Heart left ventricle (tissue), 13 donors: ENCODE measurements around the gene TALDO1.
"Not testable (repeated sequence)": the region's sequence is repeated elsewhere in the genome, so short reads cannot be mapped to it uniquely, and the experiment has no call there.

Experiments
- POLR2A ChIP-seq, 2 donors: fragments of 450-650 bp; IDR thresholded peaks; one replicate each; pipeline ENCODE4 v1.6.1; 2017; ENCODE audit warnings: antibody characterized with exemption in 2 of 2, mild to moderate bottlenecking in 2 of 2, moderate library complexity in 2 of 2
- TF ChIP-seq, protein P1 (sequence below), 12 donors: fragments of 200-600 bp; sonication (generic) in 4 of 12; IDR thresholded peaks; one replicate each; pipeline versions ENCODE4 v1.5.0 to v1.8.0; 2018 to 2022; ENCODE audit warnings: antibody characterized with exemption in 12 of 12, mild to moderate bottlenecking in 5 of 12
- donor health status: ischemic (EF 13 %, LVEDD 7.1; RV severe dilation, severe dysfunction).
- donor health status: DM: no; HTN: yes; CAD: no.
- donor health status: DM: no; HTN: no; CAD: no.
- donor health status: ischemic (EF 25% LVEDD 6.9; RV normal size, moderate dysfunction).
- donor health status: ischemic (EF 25% LVEDD 5.7; RV mildly dilated, moderate dysfunction).
- donor health status: ischemic (EF 35%, LVEDD 5.7; RV mildly dilated, moderate dysfunction).
- donor health status: nonischemic (EF 11% LVEDD 7.7; RV severe dilation, severe dysfunction).
- donor health status: DM: yes; HTN: yes; CAD: no.
- donor health status: PGD.
- donor health status: ischemic (EF 29% LVEDD 5.4; RV normal size, mild dysfunction).
- donor health status: nonischemic (EF 23%, LVEDD 6.1; RV moderate dilation, normal function).

DNA sequence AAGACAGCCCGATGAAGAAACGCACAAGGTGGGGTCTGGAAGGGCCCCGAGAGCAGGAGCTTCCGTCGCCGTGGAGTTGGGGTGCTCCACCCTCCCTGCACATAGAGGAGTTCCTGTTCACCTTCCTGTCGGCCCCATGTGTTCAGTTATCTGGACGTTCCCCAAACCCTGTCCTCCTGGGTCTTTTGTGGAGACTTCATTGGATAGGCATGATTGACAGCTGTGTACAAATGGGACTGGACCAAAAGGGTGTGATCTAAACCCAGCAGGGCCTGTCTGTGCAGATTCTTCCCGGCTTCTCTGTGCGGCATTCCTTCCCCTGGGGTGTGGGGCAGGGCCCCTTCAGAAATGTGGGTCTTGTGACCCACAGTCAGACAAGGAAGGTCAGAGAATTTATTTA is 9.4 kb upstream of the TALDO1 start:
- TF ChIP-seq, protein P1, sequence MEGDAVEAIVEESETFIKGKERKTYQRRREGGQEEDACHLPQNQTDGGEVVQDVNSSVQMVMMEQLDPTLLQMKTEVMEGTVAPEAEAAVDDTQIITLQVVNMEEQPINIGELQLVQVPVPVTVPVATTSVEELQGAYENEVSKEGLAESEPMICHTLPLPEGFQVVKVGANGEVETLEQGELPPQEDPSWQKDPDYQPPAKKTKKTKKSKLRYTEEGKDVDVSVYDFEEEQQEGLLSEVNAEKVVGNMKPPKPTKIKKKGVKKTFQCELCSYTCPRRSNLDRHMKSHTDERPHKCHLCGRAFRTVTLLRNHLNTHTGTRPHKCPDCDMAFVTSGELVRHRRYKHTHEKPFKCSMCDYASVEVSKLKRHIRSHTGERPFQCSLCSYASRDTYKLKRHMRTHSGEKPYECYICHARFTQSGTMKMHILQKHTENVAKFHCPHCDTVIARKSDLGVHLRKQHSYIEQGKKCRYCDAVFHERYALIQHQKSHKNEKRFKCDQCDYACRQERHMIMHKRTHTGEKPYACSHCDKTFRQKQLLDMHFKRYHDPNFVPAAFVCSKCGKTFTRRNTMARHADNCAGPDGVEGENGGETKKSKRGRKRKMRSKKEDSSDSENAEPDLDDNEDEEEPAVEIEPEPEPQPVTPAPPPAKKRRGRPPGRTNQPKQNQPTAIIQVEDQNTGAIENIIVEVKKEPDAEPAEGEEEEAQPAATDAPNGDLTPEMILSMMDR (IDR thresholded peaks at IDR 0.05): not testable (repeated sequence)
- not testable (repeated sequence) for TF ChIP-seq POLR2A (IDR thresholded peaks at IDR 0.05)
